ENCODE measurements around the gene SNRNP48.

GRCh38 chr6:7545316-7546019 is 44.5 kb upstream of the SNRNP48 start:
- TF ChIP-seq CTCF (conservative IDR thresholded peaks at IDR 0.05; ENCODE audit: low read depth, low read length) (no peak), EZH2 (IDR thresholded peaks at IDR 0.05; ENCODE audit: borderline replicate concordance, low read depth, low read length, poor library complexity, severe bottlenecking) (no peak)
